ENCODE results near the gene RPTOR. TPM values are rescaled to one million over a fixed set of nuclear protein-coding genes. Genes with fewer than 3 reads are reported as not detected.

Gene RPTOR
- polyA plus RNA-seq, 1 of the 3 experiments (the other 2 are of a cell fraction): 14.9 TPM

GRCh38 chr17:80895366-80895765 is 350.7 kb downstream of the RPTOR start:
- H3K27ac ChIP-seq (ENCODE audit: low read depth in 2 of 2, low read length in 1 of 2): no peak overlapping the region
- H4K20me1 ChIP-seq (ENCODE audit: insufficient read depth): 0 out of 2 replicates have a peak, but pooled peaks cover 3% of the 10 kb centered on the region
- peaks cover 24% of the 10 kb centered on the region for H3F3A ChIP-seq (replicated peaks; ENCODE audit: insufficient read depth)
- TF ChIP-seq GABPA (IDR thresholded peaks at IDR 0.05; ENCODE audit: low read depth) (no peak), EP300 (IDR thresholded peaks at IDR 0.05; ENCODE audit: borderline replicate concordance in 1 of 2, low read depth in 1 of 2, low read length in 1 of 2) (no peak), EZH2phosphoT487 (IDR thresholded peaks at IDR 0.05; ENCODE audit: borderline replicate concordance, low read depth) (no peak)
- peaks cover 0 to 26% of the 10 kb centered on the region in 2 experiments; a peak in 3 of 4 replicates for H3K4me1 ChIP-seq (ENCODE audit: control insufficient read depth in 1 of 2, insufficient read depth in 2 of 2, low read depth in 1 of 2, low read length in 1 of 2)
- no peaks in the 10 kb centered on the region for H3K9me3 ChIP-seq
- no peak overlapping the region for H3K4me2 ChIP-seq
- H3K9me2 ChIP-seq: no peaks in the 10 kb centered on the region
- H2AFZ ChIP-seq (ENCODE audit: low read depth): no peak overlapping the region
- ChIA-PET POLR2A (no interaction called here), CTCF (interaction anchor here (1.5 to 1.6 kb wide), 2 partner anchors 33 to 418 kb away, joined by 3 to 5 read pairs; no protein-coding TSS in a partner anchor)
- H3K9ac ChIP-seq: no peak overlapping the region
- H3K27me3 ChIP-seq (ENCODE audit: insufficient read depth): no peaks in the 10 kb centered on the region
- H3K79me2 ChIP-seq (ENCODE audit: insufficient read depth): no peaks in the 10 kb centered on the region
- H3K36me3 ChIP-seq (replicated peaks in 1 of 2; ENCODE audit: control insufficient read depth in 1 of 2, insufficient read depth in 2 of 2, low read length in 1 of 2): peaks cover 0 to 30% of the 10 kb centered on the region in 2 experiments
- no peak for DNase-seq
- 92% methylated on average over 21 of the region's 21 CpGs for WGBS (ENCODE audit: low lambda C conversion rate)
- no peak overlapping the region for H3K4me3 ChIP-seq (ENCODE audit: low read depth in 2 of 2, low read length in 1 of 2)

DNA sequence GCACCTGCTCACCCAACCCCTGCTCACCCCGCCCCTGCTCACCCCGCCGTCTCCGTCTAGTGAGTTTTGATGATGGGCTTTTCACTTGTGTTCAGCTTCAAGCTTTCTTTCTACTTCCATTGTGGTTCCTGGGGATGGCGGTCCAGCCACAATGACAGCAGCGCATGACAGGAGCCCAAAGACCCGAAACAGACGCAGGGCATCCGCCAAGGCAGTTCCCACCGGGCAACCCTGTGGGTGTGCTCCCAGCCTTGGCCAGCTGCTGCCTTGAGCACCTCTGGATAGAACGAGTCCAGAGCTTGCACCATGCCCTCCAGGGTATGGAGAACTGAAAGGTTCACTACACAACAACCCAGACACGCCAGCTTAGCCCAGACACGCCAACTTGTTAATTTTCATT is 354.1 kb downstream of the RPTOR start:
- ChIA-PET CTCF (interaction anchor here (0.7 to 5.2 kb wide), 38 partner anchors 10 to 475 kb away, joined by 3 to 45 read pairs (median 4); no protein-coding TSS in a partner anchor), POLR2A (interaction anchor here (0.6 kb wide), 2 partner anchors 29 to 441 kb away, joined by 3 read pairs; no protein-coding TSS in a partner anchor)
- Histone ChIP-seq H3F3A (replicated peaks; ENCODE audit: insufficient read depth) (no peaks in the 10 kb centered on the region), H4K20me1 (ENCODE audit: insufficient read depth) (no peaks in the 10 kb centered on the region), H3K79me2 (ENCODE audit: insufficient read depth) (no peaks in the 10 kb centered on the region), H3K27me3 (ENCODE audit: insufficient read depth) (no peaks in the 10 kb centered on the region), H3K4me2 (no peak overlapping the region), H3K27ac (ENCODE audit: low read depth in 2 of 2, low read length in 1 of 2) (no peak overlapping the region), H3K36me3 (replicated peaks in 1 of 2; ENCODE audit: control insufficient read depth in 1 of 2, insufficient read depth in 2 of 2, low read length in 1 of 2) (peaks cover 3 to 43% of the 10 kb centered on the region in 2 experiments), H3K9ac (no peak overlapping the region), H3K9me3 (no peaks in the 10 kb centered on the region), H3K4me3 (ENCODE audit: low read depth in 2 of 2, low read length in 1 of 2) (no peak overlapping the region), H3K9me2 (no peaks in the 10 kb centered on the region), H2AFZ (ENCODE audit: low read depth) (no peak overlapping the region), H3K4me1 (ENCODE audit: control insufficient read depth in 1 of 2, insufficient read depth in 2 of 2, low read depth in 1 of 2, low read length in 1 of 2) (no peaks in the 10 kb centered on the region)
- WGBS (ENCODE audit: low lambda C conversion rate): 96% methylated on average over 13 of the region's 13 CpGs
- no peak for TF ChIP-seq CHD2 (IDR thresholded peaks at IDR 0.05; ENCODE audit: low read length, partially characterized antibody)
- TF ChIP-seq NRF1 (IDR thresholded peaks at IDR 0.05; ENCODE audit: low read depth, low read length): no peak
- TF ChIP-seq EZH2phosphoT487 (IDR thresholded peaks at IDR 0.05; ENCODE audit: borderline replicate concordance, low read depth): no peak
- TF ChIP-seq PBX3 (IDR thresholded peaks at IDR 0.05): no peak
- no peak for TF ChIP-seq RFX5 (IDR thresholded peaks at IDR 0.05; ENCODE audit: low read length)
- TF ChIP-seq USF2 (IDR thresholded peaks at IDR 0.05; ENCODE audit: borderline replicate concordance, low read depth, low read length): no peak
- TF ChIP-seq, protein P1, sequence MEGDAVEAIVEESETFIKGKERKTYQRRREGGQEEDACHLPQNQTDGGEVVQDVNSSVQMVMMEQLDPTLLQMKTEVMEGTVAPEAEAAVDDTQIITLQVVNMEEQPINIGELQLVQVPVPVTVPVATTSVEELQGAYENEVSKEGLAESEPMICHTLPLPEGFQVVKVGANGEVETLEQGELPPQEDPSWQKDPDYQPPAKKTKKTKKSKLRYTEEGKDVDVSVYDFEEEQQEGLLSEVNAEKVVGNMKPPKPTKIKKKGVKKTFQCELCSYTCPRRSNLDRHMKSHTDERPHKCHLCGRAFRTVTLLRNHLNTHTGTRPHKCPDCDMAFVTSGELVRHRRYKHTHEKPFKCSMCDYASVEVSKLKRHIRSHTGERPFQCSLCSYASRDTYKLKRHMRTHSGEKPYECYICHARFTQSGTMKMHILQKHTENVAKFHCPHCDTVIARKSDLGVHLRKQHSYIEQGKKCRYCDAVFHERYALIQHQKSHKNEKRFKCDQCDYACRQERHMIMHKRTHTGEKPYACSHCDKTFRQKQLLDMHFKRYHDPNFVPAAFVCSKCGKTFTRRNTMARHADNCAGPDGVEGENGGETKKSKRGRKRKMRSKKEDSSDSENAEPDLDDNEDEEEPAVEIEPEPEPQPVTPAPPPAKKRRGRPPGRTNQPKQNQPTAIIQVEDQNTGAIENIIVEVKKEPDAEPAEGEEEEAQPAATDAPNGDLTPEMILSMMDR (IDR thresholded peaks at IDR 0.05): no peak
- TF ChIP-seq ELF1 (IDR thresholded peaks at IDR 0.05): no peak
- TF ChIP-seq USF1 (IDR thresholded peaks at IDR 0.05; ENCODE audit: borderline replicate concordance, low read depth): no peak
- TF ChIP-seq TCF12 (IDR thresholded peaks at IDR 0.05): no peak
- no peak for TF ChIP-seq EP300 (IDR thresholded peaks at IDR 0.05; ENCODE audit: borderline replicate concordance in 1 of 2, low read depth in 1 of 2, low read length in 1 of 2)
- TF ChIP-seq GATA2 (CRISPR knock-in tag; IDR thresholded peaks at IDR 0.05): no peak
- TF ChIP-seq NFIC (IDR thresholded peaks at IDR 0.05; ENCODE audit: borderline replicate concordance): no peak
- TF ChIP-seq SMC3 (IDR thresholded peaks at IDR 0.05; ENCODE audit: low read depth, low read length): no peak
- no peak for TF ChIP-seq FOSL2 (IDR thresholded peaks at IDR 0.05; ENCODE audit: borderline replicate concordance, low read depth)
- no peak for TF ChIP-seq SIN3A (IDR thresholded peaks at IDR 0.05; ENCODE audit: borderline replicate concordance, low read depth, low read length)
- TF ChIP-seq MEF2A (IDR thresholded peaks at IDR 0.05; ENCODE audit: borderline replicate concordance, low read depth): no peak
- no peak for TF ChIP-seq MXI1 (IDR thresholded peaks at IDR 0.05; ENCODE audit: low read depth, low read length)
- TF ChIP-seq FOXM1 (IDR thresholded peaks at IDR 0.05; ENCODE audit: low read depth): no peak
- DNase-seq: no peak
